HG02759 (cell line): Measurements from ENCODE around the gene C1QA.
"Not testable (repeated sequence)": the region's sequence is repeated elsewhere in the genome, so short reads cannot be mapped to it uniquely, and the experiment has no call there.

Experiments used
- ATAC-seq: cut with Tn5 transposase; IDR thresholded peaks from one replicate; pipeline ENCODE4 v1.9.1; 2021; ENCODE audit warnings: mild to moderate bottlenecking, moderate library complexity; ENCODE audit not compliant: unreplicated experiment

C1QA gene

DNA sequence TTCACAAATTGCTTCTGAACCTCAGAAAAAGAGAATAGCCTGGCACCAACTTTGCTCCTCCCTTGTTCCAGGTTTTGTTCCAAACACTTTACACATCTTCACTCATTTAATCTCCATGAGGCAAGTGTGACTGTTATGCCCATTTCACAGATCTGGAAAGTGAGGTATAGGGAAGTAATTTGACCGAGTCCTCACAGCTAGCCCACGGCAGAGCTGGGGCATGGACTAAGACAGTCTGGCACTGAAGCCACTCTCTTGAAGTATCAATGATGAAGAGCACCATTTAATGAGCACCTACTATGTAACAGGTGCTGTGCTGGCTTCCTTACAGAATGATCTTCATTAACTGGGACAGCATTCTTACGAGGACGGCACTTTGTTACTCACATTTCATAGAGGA lies 35.6 kb downstream of the C1QA start:
- no peak for ATAC-seq

DNA sequence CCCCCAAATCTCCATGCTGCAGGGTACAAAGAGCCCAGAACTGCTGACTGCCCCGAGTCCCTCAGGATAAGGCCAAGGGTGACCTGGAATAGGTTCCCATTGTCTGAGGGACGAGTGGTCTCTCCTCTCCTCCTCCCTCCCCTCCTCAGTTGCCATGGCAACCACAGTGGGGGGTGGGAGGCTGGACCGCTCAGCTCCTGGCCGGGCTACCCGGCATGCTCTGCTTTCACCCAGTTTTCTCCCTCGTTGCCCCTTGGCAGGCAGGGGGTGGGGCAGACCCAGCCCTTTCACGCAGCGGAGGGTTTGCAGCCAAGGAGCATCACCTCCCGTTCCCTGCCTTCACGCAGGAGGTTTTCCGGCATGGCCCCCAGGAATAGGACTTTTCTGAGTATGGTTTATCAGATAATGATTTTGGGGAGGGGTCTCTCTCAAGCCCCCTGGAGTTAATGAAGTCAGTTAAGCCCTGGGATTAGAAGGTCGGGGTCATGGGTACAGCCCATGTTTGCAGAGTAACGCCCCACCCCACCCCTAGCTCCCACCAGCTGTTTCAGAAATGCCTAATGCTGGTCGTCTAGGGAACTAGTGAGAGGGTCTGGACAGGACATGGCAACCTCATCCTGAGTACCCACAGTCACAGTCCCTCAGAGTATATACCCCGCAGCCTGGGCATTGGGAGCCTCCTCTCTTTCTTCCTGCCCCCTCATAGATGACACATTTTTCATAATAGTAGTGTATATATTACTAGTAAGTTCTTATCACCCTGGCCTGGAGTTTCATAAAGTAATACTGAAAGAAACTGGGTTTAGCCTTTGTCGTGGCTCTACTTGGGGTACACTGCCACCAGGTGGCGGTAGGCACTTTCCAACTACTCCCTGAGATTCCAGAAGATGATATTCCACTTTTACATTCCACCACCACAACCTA lies 37.3 kb downstream of the C1QA start:
- no peak for ATAC-seq

- no peak for ATAC-seq
These were observed 38.0 kb downstream of the C1QA start for GRCh38 chr1:22674410-22674749.

- not testable (repeated sequence) for ATAC-seq
These were observed 39.7 kb downstream of the C1QA start for GRCh38 chr1:22676151-22676550.

DNA sequence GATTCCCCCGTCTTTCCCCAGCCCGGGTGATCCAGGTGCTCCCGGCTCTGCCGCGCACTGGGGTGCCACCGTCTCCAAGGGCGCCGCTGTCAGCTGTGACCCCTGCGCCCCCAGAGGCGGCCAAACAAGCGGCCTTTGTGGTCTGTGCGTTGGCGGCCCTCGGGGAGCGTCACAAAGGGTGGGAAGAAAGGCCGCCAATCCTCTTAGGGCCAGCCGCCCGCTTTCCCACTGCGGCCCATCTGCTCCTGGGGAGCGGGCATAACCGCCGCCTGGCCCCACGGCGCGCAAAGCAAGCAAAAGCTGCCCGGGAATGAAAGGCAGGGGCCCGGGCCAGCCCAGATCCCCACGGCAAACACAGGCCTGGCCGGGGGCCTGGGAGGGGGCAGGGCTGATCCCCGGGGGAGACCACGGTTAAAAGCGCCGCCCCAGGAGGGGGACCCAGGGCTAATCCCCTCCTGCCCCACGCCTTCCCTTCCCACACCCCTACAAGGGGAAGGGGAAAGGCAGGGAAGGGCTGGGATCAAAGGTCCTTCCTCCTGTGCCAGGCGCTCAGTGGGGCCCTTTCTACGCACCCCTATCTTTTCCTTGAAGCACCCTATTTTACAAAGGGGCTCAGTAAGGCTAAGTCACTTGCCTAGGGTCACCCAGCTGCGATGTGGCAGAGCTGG lies 40.6 kb downstream of the C1QA start:
- ATAC-seq, result no peak

DNA sequence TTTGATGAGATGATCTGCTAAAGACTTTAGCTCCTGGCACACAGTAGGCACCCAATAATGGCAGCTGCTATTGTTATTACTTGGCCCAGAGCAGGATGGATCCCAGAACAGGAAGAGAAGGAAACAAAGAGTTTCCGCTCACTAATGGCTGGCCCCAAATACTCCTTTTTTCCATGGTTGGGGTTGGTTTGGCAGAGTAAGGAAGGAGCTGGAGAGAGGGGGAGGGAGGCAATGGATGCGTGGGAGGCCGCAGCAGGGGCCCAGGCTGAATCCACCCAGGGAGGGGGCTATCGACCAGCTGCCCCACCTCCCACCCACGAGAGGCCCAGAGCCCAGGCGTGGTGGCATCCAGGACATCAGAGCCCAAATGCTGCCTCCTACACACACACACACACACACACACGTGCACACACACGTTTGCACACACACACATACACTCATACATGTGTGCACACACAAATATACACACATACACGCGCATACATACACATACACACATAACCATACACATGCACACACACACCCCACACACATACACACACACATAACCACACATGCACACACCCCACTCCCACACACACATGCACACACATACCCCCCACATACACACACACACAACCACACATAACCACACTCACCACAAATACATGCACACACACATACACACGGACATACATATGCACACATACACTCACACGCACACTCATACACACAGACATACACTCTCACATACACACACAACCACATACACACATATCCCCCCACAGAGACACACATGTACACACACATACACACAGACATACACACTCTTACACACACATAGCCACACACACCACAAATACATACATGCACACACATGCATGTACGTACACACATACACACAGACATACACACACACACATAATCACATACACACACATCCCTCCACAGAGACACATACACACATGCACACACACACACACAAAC lies 41.8 kb downstream of the C1QA start:
- ATAC-seq, result no peak

GRCh38 chr1:22680726-22681125 lies 44.3 kb downstream of the C1QA start:
- ATAC-seq, result no peak

DNA sequence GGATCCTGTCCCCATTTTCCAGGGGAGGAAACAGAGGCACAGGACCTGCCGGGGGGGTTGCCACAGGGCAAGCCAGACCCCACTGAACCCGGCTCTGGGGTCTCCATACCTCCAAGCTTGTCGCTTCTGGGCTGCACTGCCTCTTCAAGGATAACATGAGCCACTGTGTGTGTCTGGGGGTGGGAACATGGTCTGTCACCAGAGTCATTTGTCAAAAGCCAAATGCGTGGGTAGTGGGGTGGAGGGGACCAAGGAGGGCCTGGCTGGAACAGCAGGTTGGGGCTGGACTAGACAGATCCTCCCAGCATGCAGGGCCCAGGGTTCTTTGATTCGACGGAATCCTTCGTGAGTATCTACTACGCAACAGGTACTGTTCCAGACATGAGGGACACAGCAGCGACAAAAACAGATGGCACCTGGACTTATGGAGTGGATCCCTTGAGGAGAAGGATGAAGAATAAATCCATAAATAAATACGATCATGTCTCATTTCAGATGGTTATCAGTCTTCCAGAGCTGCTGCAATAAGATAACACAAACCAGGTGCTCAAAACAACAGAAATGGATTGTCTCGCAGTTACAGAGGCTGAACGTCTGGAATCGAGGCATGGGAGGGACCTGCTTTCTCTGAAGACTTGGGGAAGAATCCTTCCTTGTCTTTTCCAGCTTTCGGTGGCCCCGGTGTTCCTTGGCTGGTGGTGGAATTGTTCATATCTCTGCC lies 45.3 kb downstream of the C1QA start:
- ATAC-seq, result no peak

- ATAC-seq, result no peak
These were observed 47.1 kb downstream of the C1QA start for GRCh38 chr1:22683547-22683946.

- ATAC-seq, result no peak
These were observed 49.2 kb downstream of the C1QA start for GRCh38 chr1:22685591-22686059.

GRCh38 chr1:22687191-22687590 lies 50.8 kb downstream of the C1QA start:
- ATAC-seq, result no peak

DNA sequence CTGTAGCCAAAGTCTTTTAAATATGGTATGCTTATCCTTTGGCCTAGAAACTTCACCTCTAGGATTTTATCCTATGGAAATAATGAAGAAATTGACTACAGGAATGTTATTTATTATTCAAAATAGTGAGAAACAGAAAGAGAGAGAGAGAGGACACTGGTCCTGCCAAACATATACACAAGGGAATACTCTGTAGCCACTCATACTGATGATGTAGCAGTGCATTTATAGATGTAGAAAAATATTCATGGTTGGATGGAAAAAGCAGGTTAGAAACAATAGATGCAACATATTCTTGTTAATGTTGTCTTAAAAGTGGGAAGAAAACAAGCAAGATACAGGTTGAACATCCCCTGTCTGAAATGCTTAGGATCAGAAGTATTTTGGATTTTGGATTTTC lies 52.0 kb downstream of the C1QA start:
- ATAC-seq, result no peak
